Caco-2 (cell line): Measurements from ENCODE around the gene ABRAXAS1. TPM values are rescaled to one million over a fixed set of nuclear protein-coding genes. Genes with fewer than 3 reads are reported as not detected.
"Not testable (repeated sequence)": the region's sequence is repeated elsewhere in the genome, so short reads cannot be mapped to it uniquely, and the experiment has no call there.

Experiments used
- BruUV-seq: library from RNA; stranded (reverse); fragments of 400-500 nt; replicated peaks from 2 replicates; lab custom pipeline; 2021; lab: Mats Ljungman, UMichigan
- CTCF ChIA-PET: fragments of 300-600 bp; sonication (Branson Sonifier 250); formaldehyde crosslinking; loops from one replicate; lab custom pipeline; 2022; ENCODE audit warnings: antibody characterized with exemption; lab: Charles Lee
- POLR2A ChIA-PET: fragments of 300-600 bp; sonication (Branson Sonifier 250); formaldehyde crosslinking; loops from one replicate; lab custom pipeline; 2022; ENCODE audit warnings: antibody characterized with exemption; lab: Charles Lee
- DNase-seq, 2 experiments: peaks; one replicate each; pipeline versions ENCODE4 v3.0.0 to v3.0.0-alpha.2; 2020 to 2022
- H3K27me3 ChIP-seq: replicated peaks from 2 replicates; pipeline ENCODE4 v1.6.0; 2011; ENCODE audit warnings: low read length; ENCODE audit not compliant: control insufficient read depth, insufficient read depth
- H3K36me3 ChIP-seq: 2 replicates; pipeline ENCODE4 v1.5.1; 2011; ENCODE audit warnings: low read length; ENCODE audit not compliant: control insufficient read depth, insufficient read depth
- H3K4me1 ChIP-seq: fragments of 250-450 bp; sonication (Bioruptor Pico); 2 replicates; pipeline ENCODE4 v1.5.1; 2020; ENCODE audit warnings: mild to moderate bottlenecking
- H3K4me3 ChIP-seq: 2 replicates; pipeline ENCODE4 v1.5.1; 2011; ENCODE audit warnings: low read depth, mild to moderate bottlenecking, control low read depth, low read length
- H3K9me3 ChIP-seq: fragments of 250-450 bp; sonication (Bioruptor Pico); 2 replicates; pipeline ENCODE4 v1.5.1; 2020; ENCODE audit warnings: mild to moderate bottlenecking, moderate library complexity
- H3K27ac Mint-ChIP-seq: one replicate; pipeline ENCODE4 v1.8.0; 2022; ENCODE audit warnings: mixed read lengths; ENCODE audit not compliant: unreplicated experiment
- H3K27me3 Mint-ChIP-seq: one replicate; pipeline ENCODE4 v1.8.0; 2022; ENCODE audit warnings: mixed read lengths; ENCODE audit not compliant: insufficient read depth, unreplicated experiment
- H3K36me3 Mint-ChIP-seq: one replicate; pipeline ENCODE4 v1.8.0; 2022; ENCODE audit warnings: mild to moderate bottlenecking, mixed read lengths; ENCODE audit not compliant: insufficient read depth, unreplicated experiment
- H3K4me1 Mint-ChIP-seq: one replicate; pipeline ENCODE4 v1.8.0; 2022; ENCODE audit warnings: low read depth, mixed read lengths; ENCODE audit not compliant: unreplicated experiment
- H3K4me3 Mint-ChIP-seq: one replicate; pipeline ENCODE4 v1.8.0; 2022; ENCODE audit warnings: mild to moderate bottlenecking, moderate library complexity, mixed read lengths; ENCODE audit not compliant: unreplicated experiment
- H3K9me3 Mint-ChIP-seq: one replicate; pipeline ENCODE4 v1.8.0; 2022; ENCODE audit warnings: mixed read lengths; ENCODE audit not compliant: unreplicated experiment
- intact Hi-C: fragments of 100-400 bp; cut with micrococcal nuclease; formaldehyde crosslinking; loops from one replicate; pipeline ENCODE4 v1.10.0; 2022; ENCODE audit not compliant: unreplicated experiment
- total RNA-seq: library from RNA; stranded (reverse); gene quantifications from 2 replicates; pipeline ENCODE4 v1.2.3, GENCODE V29; 2022
- TF ChIP-seq, protein P1 (sequence below), 2 experiments: fragments of 200-600 bp in 1 of 2; IDR thresholded peaks; 1 replicate in 1 of 2; 2 replicates in 1 of 2; pipeline versions ENCODE4 v1.5.1 to v1.8.0; 2011 to 2022; ENCODE audit warnings: antibody characterized with exemption in 1 of 2, control low read depth in 1 of 2, inconsistent platforms in 1 of 2, low read depth in 1 of 2, low read length in 1 of 2, mild to moderate bottlenecking in 1 of 2, moderate library complexity in 1 of 2; ENCODE audit not compliant: insufficient read depth in 1 of 2, severe bottlenecking in 1 of 2, unreplicated experiment in 1 of 2

The ABRAXAS1 gene
- total RNA-seq, 1 experiment from 2014 or later = 18.2 TPM

DNA sequence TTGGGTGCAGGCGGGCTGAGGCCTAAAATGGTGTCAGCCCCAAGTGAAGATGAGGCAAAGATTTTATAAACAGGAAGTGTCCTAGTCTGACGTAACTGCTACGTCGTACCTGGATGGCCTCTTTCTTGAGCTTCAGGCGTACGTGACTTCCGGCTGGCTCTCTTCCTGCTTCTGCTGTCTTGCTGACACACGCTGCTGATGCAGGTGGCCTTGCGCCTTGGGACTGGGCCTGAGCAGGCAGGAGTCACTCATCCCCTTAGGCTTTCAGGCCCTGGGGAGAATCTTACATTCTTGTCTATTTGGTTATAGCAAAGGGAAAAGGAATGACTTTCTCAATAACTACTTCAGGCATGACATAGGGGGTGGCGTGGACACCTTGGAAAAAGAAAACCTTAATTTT lies 20.1 kb upstream of the ABRAXAS1 start:
- no peaks in the 10 kb centered on the region for H3K36me3 Mint-ChIP-seq
- intact Hi-C loops = no loop called here
- H3K4me3 Mint-ChIP-seq = no peak overlapping the region
- BruUV-seq = no TSS peak
- Histone ChIP-seq H3K27me3 (no peaks in the 10 kb centered on the region), H3K36me3 (no peaks in the 10 kb centered on the region), H3K4me1 (no peaks in the 10 kb centered on the region), H3K4me3 (no peak overlapping the region), H3K9me3 (no peaks in the 10 kb centered on the region)
- ChIA-PET CTCF (no interaction called here), POLR2A (no interaction called here)
- no peaks in the 10 kb centered on the region for H3K4me1 Mint-ChIP-seq
- H3K9me3 Mint-ChIP-seq = no peaks in the 10 kb centered on the region
- DNase-seq = no peak
- TF ChIP-seq, protein P1, sequence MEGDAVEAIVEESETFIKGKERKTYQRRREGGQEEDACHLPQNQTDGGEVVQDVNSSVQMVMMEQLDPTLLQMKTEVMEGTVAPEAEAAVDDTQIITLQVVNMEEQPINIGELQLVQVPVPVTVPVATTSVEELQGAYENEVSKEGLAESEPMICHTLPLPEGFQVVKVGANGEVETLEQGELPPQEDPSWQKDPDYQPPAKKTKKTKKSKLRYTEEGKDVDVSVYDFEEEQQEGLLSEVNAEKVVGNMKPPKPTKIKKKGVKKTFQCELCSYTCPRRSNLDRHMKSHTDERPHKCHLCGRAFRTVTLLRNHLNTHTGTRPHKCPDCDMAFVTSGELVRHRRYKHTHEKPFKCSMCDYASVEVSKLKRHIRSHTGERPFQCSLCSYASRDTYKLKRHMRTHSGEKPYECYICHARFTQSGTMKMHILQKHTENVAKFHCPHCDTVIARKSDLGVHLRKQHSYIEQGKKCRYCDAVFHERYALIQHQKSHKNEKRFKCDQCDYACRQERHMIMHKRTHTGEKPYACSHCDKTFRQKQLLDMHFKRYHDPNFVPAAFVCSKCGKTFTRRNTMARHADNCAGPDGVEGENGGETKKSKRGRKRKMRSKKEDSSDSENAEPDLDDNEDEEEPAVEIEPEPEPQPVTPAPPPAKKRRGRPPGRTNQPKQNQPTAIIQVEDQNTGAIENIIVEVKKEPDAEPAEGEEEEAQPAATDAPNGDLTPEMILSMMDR (IDR thresholded peaks at IDR 0.05; ENCODE audit: insufficient read depth in 1 of 2, low read depth in 1 of 2, low read length in 1 of 2, severe bottlenecking in 1 of 2, unreplicated experiment in 1 of 2) = no peak
- no peaks in the 10 kb centered on the region for H3K27me3 Mint-ChIP-seq
- H3K27ac Mint-ChIP-seq = no peak overlapping the region

DNA sequence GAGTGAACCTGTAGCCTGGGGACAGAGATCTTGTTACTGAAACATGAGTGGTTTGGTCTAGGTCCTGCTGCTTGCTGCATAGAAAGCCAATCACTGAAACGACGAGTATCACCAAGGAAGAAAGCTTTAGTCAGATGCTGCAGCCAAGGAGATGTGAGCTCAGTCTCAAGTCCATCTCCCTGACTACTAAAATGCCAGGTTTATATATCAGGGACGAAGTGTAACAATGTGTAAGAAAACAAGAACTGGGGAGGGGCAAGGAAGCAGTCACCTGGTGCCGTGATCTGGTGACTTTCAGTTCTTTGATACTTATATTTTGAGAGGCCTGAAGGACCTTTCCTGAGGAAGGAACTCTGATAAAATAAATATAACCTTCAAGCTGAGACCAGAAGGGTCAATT lies 19.6 kb upstream of the ABRAXAS1 start:
- Histone ChIP-seq H3K4me3 (no peak overlapping the region), H3K27me3 (no peaks in the 10 kb centered on the region), H3K36me3 (no peaks in the 10 kb centered on the region), H3K9me3 (no peaks in the 10 kb centered on the region), H3K4me1 (no peaks in the 10 kb centered on the region)
- intact Hi-C loops = no loop called here
- Mint-ChIP-seq H3K27ac (no peak overlapping the region), H3K9me3 (no peaks in the 10 kb centered on the region), H3K36me3 (no peaks in the 10 kb centered on the region), H3K4me3 (no peak overlapping the region), H3K4me1 (no peaks in the 10 kb centered on the region), H3K27me3 (no peaks in the 10 kb centered on the region)
- DNase-seq = no peak
- no TSS peak for BruUV-seq
- ChIA-PET POLR2A (no interaction called here), CTCF (no interaction called here)
- TF ChIP-seq, protein P1 (IDR thresholded peaks at IDR 0.05; ENCODE audit: insufficient read depth in 1 of 2, low read depth in 1 of 2, low read length in 1 of 2, severe bottlenecking in 1 of 2, unreplicated experiment in 1 of 2) = no peak

DNA sequence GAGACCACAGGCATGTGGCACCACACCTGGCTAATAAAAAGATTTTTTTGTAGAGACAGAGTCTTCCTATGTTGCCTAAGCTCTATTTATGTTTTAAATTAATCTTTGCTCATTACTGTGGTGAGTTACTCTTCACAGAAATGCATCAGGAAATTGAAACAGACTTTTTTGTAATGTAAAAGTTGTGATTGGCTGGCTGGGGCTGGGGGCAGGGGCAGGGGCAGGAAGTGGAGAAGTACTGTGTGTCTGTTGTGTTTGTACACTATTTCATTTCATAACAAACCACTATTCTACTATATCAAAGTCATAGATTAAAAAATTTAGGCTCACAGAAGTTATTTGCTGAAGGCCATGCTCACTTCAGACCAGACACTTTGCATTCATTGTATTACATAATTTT lies 19.1 kb upstream of the ABRAXAS1 start:
- no peaks in the 10 kb centered on the region for H3K4me1 Mint-ChIP-seq
- no peaks in the 10 kb centered on the region for H3K9me3 Mint-ChIP-seq
- TF ChIP-seq, protein P1 (IDR thresholded peaks at IDR 0.05; ENCODE audit: insufficient read depth in 1 of 2, low read depth in 1 of 2, low read length in 1 of 2, severe bottlenecking in 1 of 2, unreplicated experiment in 1 of 2) = no peak
- H3K36me3 Mint-ChIP-seq = no peaks in the 10 kb centered on the region
- CTCF ChIA-PET = no interaction called here
- H3K4me1 ChIP-seq = no peaks in the 10 kb centered on the region
- no TSS peak for BruUV-seq
- POLR2A ChIA-PET = no interaction called here
- H3K27me3 ChIP-seq = no peaks in the 10 kb centered on the region
- H3K27me3 Mint-ChIP-seq = no peaks in the 10 kb centered on the region
- no peak overlapping the region for H3K4me3 ChIP-seq
- no peak overlapping the region for H3K4me3 Mint-ChIP-seq
- no peaks in the 10 kb centered on the region for H3K9me3 ChIP-seq
- no peaks in the 10 kb centered on the region for H3K36me3 ChIP-seq
- intact Hi-C loops = no loop called here
- no peak for DNase-seq
- no peak overlapping the region for H3K27ac Mint-ChIP-seq

DNA sequence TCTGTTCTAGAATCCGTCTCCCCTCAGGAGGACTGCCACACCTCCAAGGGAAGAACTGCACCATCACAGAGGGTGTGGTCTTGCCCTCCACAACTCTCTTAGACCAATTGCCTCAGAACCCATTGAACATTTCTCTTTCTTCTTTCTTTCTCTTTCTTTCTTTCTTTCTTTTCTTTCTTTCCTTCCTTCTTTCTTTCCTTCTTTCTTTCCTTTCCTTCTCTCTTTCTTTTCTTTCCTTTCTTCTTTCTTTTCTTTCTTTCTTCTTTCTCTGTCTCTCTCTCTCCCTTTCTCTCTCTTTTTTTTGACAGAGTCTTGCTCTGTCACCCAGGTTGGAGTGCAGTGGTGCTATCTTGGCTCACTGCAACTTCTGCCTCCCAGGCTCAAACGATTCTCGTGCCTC lies 16.8 kb upstream of the ABRAXAS1 start:
- H3K4me1 ChIP-seq, CTCF ChIA-PET, H3K36me3 Mint-ChIP-seq, H3K27ac Mint-ChIP-seq, BruUV-seq, intact Hi-C loops, DNase-seq, H3K36me3 ChIP-seq, H3K4me3 ChIP-seq, H3K9me3 Mint-ChIP-seq, H3K4me1 Mint-ChIP-seq, H3K27me3 Mint-ChIP-seq, H3K4me3 Mint-ChIP-seq, H3K9me3 ChIP-seq, POLR2A ChIA-PET, H3K27me3 ChIP-seq: not testable (repeated sequence)
